GDM1 (cell line): ENCODE results near the gene GLI3.
"Not testable (repeated sequence)": the region's sequence is repeated elsewhere in the genome, so short reads cannot be mapped to it uniquely, and the experiment has no call there.

Source experiments
- DNase-seq: peaks from one replicate; lab custom pipeline; 2025; lab: John Stamatoyannopoulos, UW

GLI3 gene

GRCh38 chr7:42212541-42213090 lies 24.4 kb downstream of the GLI3 start:
- DNase-seq, result no peak

- no peak for DNase-seq
Measured at GRCh38 chr7:42211938-42212337, 25.1 kb downstream of the GLI3 start.

DNA sequence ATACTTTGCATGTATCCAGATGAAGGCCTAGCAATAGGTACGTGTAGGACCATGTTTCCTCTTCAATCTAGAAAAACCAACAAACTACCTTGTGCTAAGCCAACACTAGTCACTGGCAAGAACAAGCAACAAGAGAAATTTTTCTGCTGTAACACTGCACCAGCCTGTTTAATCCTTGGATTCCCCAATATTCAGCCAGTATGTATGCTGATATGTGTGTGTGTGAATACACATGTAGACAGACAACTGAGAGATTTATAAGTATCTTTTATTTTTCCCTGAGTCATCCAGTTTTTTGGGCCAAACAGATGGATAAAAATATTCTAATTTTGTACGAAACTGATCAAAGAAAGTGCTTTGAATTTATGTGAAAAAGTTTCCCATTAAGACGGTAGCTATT lies 26.2 kb downstream of the GLI3 start:
- no peak for DNase-seq

DNA sequence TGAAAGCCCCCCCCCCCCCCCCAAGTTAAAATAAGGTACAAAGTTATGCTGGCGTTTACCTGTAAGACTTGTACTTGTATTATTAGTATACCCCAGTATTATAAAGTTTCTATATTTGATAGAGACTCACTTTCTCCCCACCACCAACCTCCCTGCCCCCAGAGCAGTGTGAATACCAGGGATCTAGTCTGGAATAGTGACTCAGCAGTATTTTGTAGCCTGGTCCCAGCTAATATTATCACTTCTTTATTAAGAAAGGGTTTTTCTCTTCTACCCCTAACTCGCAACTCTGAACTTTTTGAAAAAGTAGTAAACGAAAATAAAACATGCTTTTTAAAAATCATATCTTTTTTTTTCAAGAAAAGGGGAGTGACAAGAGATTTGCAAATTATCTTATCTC lies 26.7 kb downstream of the GLI3 start:
- no peak for DNase-seq

GRCh38 chr7:42209085-42209484 lies 27.9 kb downstream of the GLI3 start:
- DNase-seq, result not testable (repeated sequence)

GRCh38 chr7:42208572-42208971 lies 28.4 kb downstream of the GLI3 start:
- DNase-seq, result no peak

DNA sequence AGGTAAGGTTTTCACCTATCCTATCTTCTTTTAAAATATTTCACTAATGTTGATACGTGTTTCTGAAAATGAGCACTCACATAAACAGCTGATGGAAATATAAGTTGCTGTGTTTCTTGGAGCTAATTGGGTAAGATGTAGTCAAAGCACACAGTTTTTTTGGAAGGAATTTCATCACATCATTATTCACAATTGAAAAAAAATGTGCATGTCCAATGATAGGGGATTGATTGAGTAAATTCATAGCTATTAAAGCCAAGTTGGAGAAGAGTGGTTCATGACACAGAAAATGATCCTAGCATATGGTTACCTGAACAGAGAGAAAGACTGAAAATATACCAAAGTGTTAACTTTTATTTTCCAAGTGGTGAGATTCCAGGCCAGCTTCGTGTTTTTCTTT lies 29.6 kb downstream of the GLI3 start:
- DNase-seq, result no peak

DNA sequence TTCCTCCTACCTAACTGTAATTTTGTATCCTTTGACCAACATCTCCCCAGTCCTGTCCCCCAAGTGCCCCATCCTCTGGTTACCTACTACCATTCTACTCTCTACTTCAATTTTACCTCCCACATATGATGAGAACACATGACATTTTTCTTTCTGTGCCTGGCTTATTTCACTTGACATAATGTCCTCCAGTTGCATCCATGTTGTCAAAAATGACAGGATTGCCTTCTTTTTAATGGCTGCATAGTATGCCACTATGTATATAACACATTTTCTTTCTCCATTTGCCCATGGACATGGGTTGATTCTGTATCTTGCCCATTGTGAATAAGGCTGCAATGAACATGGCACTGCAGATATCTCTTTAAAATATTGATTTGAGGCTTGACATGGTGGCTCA lies 33.7 kb downstream of the GLI3 start:
- no peak for DNase-seq

DNA sequence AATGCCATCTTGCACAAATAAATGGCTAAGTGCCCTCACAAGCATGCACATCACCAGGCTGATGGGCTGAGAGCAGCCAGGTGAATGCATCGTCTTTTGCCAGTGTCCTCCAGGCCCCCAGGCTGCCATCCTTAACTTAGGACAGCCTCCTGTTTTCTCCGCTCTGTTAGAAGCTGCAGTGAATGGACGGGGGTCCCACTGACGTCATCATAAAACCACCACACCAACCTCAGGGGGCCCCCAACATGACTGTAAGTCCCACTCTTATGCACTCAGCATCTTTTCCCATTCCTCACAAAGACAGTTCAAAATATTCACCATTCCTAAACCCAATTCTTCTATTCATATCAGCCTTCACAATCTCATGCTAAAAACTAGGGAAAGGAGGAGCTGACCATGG lies 34.4 kb downstream of the GLI3 start:
- no peak for DNase-seq

DNA sequence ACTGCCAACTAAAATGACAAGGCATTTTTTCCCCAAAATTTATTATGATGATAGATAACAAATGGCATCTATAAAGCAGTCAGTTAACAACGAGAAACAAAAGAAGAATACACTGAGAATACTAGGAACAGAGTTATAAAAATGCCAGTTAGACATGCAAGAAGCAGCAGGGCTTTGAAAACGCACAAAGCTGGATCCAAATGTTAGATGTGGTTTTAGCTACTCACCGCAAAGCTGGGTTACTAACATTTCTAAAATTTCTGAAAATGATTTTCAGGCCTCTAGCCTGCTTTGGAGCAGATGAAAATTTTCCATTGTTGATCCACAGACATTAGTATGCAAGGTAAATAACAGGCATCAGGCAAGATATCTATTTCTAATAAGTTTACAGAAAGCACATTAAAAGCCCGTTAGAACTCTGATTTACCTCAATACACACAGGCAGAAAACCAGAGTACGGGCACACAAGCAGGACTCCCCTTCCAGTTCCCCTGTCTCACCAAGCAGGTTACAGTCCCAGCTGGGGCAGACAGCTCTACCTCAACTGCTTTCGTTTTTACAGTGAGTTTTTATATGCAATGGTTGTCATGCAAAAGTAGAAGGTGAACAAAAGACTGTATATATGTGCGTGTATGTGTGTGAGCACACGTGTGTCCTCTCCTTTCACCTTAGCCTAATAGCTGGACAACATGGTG lies 37.9 kb downstream of the GLI3 start:
- no peak for DNase-seq

DNA sequence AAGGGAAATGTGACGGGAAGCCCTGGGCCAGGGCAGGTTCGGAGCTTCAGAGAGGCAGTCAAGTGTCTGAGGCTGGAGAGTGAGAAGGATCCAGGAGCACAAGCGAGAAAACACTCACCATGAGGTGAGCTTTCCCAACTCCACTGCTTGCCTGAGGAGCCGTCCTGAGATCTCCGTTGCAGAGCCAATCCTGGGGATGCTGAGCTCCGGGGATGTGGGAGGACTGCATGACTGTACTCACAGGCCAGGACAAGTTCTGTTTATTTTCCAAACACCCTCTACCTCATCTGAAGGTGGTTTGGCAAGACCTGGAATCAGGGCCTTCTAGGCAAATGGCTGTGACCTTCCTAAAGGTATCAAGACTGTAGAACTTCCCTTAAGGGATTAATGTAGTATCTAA lies 38.7 kb downstream of the GLI3 start:
- DNase-seq, result no peak

- DNase-seq, result no peak
Measured at GRCh38 chr7:42197451-42197850, 39.6 kb downstream of the GLI3 start.

GRCh38 chr7:42194238-42194637 lies 42.8 kb downstream of the GLI3 start:
- DNase-seq, result no peak

GRCh38 chr7:42193471-42194129 lies 43.4 kb downstream of the GLI3 start:
- DNase-seq, result no peak

- DNase-seq, result no peak
Measured at GRCh38 chr7:42192851-42193461, 44.1 kb downstream of the GLI3 start.

- DNase-seq, result no peak
Measured at GRCh38 chr7:42192066-42192465, 44.9 kb downstream of the GLI3 start.

GRCh38 chr7:42189535-42189934 lies 47.5 kb downstream of the GLI3 start:
- no peak for DNase-seq

GRCh38 chr7:42186151-42186550 lies 50.9 kb downstream of the GLI3 start:
- no peak for DNase-seq

DNA sequence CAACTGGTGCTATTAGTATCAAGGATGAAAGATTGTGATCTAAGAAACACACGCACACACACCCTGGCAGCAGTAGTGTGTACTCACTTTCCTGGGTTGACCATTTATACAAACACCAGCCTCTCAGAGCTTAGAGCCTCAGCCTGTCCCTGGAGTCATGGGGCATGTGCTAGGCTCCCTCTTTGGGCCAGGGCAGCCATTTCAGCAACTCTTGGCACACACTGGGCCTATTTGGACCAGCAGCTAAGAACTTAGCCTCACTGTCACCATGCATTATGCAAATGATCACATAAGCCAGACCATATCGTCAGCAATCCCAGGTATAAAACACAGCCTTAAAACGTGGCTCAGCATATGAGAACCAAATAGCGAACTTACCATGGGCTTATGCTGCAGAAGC lies 51.3 kb downstream of the GLI3 start:
- no peak for DNase-seq

DNA sequence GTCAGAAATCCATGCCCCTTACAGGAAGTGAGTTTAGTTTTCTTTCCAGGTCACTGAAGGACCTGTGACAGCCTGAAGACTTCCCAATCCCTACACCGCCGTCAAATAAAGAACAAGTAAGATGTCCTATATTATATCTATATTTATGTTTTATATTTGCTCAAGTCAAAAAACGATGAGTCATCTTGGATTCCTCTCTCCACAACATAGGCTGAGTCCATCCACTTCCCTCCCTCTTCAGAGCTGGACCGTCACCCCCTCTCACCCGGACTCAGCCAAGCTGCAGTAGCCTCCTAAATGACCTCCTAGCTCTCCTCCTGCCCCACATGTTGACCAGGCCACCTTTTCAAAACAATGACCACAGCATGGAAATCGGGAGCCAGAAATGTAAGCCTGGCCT lies 53.5 kb downstream of the GLI3 start:
- DNase-seq, result no peak

GRCh38 chr7:42181566-42181965 lies 55.4 kb downstream of the GLI3 start:
- no peak for DNase-seq

GRCh38 chr7:42180806-42181205 lies 56.2 kb downstream of the GLI3 start:
- no peak for DNase-seq

GRCh38 chr7:42176724-42177101 lies 60.3 kb downstream of the GLI3 start:
- no peak for DNase-seq
